ENCODE data around the gene NIPSNAP2.
"Not testable (repeated sequence)": the region's sequence is repeated elsewhere in the genome, so short reads cannot be mapped to it uniquely, and the experiment has no call there.

Gene NIPSNAP2

GRCh38 chr7:56048245-56048644, 83.9 kb downstream of the NIPSNAP2 start:
- DNase-seq, result no peak

GRCh38 chr7:56048763-56049162, 84.4 kb downstream of the NIPSNAP2 start:
- not testable (repeated sequence) for DNase-seq
